ENCODE measurements around the gene HTR7. TPM values are rescaled to one million over a fixed set of nuclear protein-coding genes. Genes with fewer than 3 reads are reported as not detected.

Gene HTR7
- total RNA-seq, 4 donors from 2014 or later, result 0.33 to 1.7 (median 0.40) TPM

- no peaks in the 10 kb centered on the region for H3K36me3 ChIP-seq
- TF ChIP-seq POLR2AphosphoS5 (IDR thresholded peaks at IDR 0.05), result no peak
- TF ChIP-seq CTCF (IDR thresholded peaks at IDR 0.05), result no peak
- TF ChIP-seq POLR2A (IDR thresholded peaks at IDR 0.05; ENCODE audit: low read depth), result no peak
- no peak for TF ChIP-seq EP300 (IDR thresholded peaks at IDR 0.05)
- H3K4me1 ChIP-seq, result peaks cover 7 to 19% (median 13%) of the 10 kb centered on the region in 4 donors
- peak overlapping the region in 3 of 4 donors; percentile 25 to 64 (median 53) for H3K27ac ChIP-seq (replicated peaks in 1 of 4)
- intact Hi-C loops (cut with DNase I), result no loop called here
- H3K27me3 ChIP-seq, result peaks cover 0 to 64% (median 18%) of the 10 kb centered on the region in 4 donors
- DNase-seq (ENCODE audit: extremely low spot score), result no peak
- peak overlapping the region; percentile 61 to 84 (median 66) for H3K4me3 ChIP-seq
- WGBS, result 19% methylated on average over 14 of the region's 59 CpGs
- H3K9me3 ChIP-seq, result no peaks in the 10 kb centered on the region
Observed at GRCh38 chr10:90856964-90857634, 740 bp downstream of the HTR7 start.

- H3K4me1 ChIP-seq, result peaks cover 7 to 19% (median 13%) of the 10 kb centered on the region in 4 donors
- WGBS, result 93% methylated on average over 3 of the region's 3 CpGs
- intact Hi-C loops (cut with DNase I), result no loop called here
- no peak overlapping the region for H3K4me3 ChIP-seq
- no peak overlapping the region for H3K27ac ChIP-seq (replicated peaks in 1 of 4)
- H3K36me3 ChIP-seq, result no peaks in the 10 kb centered on the region
- DNase-seq (ENCODE audit: extremely low spot score), result no peak
- peaks cover 0 to 6% (median 5%) of the 10 kb centered on the region in 4 donors for H3K9me3 ChIP-seq
- peaks cover 0 to 70% (median 18%) of the 10 kb centered on the region in 4 donors for H3K27me3 ChIP-seq
- TF ChIP-seq EP300 (IDR thresholded peaks at IDR 0.05) (no peak), CTCF (IDR thresholded peaks at IDR 0.05) (no peak), POLR2A (IDR thresholded peaks at IDR 0.05; ENCODE audit: low read depth) (no peak), POLR2AphosphoS5 (IDR thresholded peaks at IDR 0.05) (no peak)
Observed at GRCh38 chr10:90856261-90856660, 1.6 kb downstream of the HTR7 start.

- Histone ChIP-seq H3K9me3 (peaks cover 0 to 18% (median 13%) of the 10 kb centered on the region in 4 donors), H3K36me3 (no peaks in the 10 kb centered on the region), H3K4me3 (no peak overlapping the region), H3K4me1 (peaks cover 7 to 19% (median 13%) of the 10 kb centered on the region in 4 donors), H3K27me3 (peaks cover 0 to 70% (median 18%) of the 10 kb centered on the region in 4 donors), H3K27ac (replicated peaks in 1 of 4) (no peak overlapping the region)
- intact Hi-C loops (cut with DNase I), result no loop called here
- no peak for TF ChIP-seq POLR2A (IDR thresholded peaks at IDR 0.05; ENCODE audit: low read depth)
- TF ChIP-seq CTCF (IDR thresholded peaks at IDR 0.05), result no peak
- TF ChIP-seq POLR2AphosphoS5 (IDR thresholded peaks at IDR 0.05), result no peak
- no peak for TF ChIP-seq EP300 (IDR thresholded peaks at IDR 0.05)
- no peak for DNase-seq (ENCODE audit: extremely low spot score)
- 75% methylated on average over 3 of the region's 3 CpGs for WGBS
Observed at GRCh38 chr10:90855126-90855525, 2.7 kb downstream of the HTR7 start.

GRCh38 chr10:90849956-90850749 lies 7.7 kb downstream of the HTR7 start:
- Histone ChIP-seq H3K36me3 (no peaks in the 10 kb centered on the region), H3K9me3 (peaks cover 0 to 21% (median 14%) of the 10 kb centered on the region in 4 donors), H3K4me3 (no peak overlapping the region), H3K4me1 (no peaks in the 10 kb centered on the region), H3K27ac (replicated peaks in 1 of 4) (no peak overlapping the region), H3K27me3 (peaks cover 0 to 39% (median 5%) of the 10 kb centered on the region in 4 donors)
- intact Hi-C loops (cut with DNase I), result no loop called here
- no peak for DNase-seq (ENCODE audit: extremely low spot score)
- WGBS, result 93% methylated on average over 1 of the region's 1 CpG
- TF ChIP-seq POLR2A (IDR thresholded peaks at IDR 0.05; ENCODE audit: low read depth) (no peak), EP300 (IDR thresholded peaks at IDR 0.05) (no peak), CTCF (IDR thresholded peaks at IDR 0.05) (no peak), POLR2AphosphoS5 (IDR thresholded peaks at IDR 0.05) (no peak)
